Measurements from ENCODE around the gene SPATA6L.

DNA sequence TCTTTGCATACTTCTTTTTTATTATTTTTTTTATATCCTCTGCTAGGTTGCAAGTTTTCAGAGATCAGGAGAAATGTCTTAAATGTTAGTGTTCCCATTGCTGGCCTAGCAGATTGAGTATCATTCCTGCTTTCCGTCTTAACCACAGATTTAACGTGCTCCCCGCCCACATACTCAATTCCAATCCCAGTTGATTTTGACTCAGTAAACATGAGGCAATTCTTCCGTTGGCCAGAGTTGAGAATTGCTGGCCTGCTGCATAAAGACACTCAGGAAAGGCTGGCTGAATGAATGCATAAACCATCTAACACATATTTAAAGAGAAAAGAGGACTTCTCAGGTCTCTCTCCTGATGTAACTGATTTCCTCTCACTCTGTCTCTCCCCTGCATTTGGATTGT, 51.0 kb downstream of the SPATA6L start:
- TF ChIP-seq, protein P1, sequence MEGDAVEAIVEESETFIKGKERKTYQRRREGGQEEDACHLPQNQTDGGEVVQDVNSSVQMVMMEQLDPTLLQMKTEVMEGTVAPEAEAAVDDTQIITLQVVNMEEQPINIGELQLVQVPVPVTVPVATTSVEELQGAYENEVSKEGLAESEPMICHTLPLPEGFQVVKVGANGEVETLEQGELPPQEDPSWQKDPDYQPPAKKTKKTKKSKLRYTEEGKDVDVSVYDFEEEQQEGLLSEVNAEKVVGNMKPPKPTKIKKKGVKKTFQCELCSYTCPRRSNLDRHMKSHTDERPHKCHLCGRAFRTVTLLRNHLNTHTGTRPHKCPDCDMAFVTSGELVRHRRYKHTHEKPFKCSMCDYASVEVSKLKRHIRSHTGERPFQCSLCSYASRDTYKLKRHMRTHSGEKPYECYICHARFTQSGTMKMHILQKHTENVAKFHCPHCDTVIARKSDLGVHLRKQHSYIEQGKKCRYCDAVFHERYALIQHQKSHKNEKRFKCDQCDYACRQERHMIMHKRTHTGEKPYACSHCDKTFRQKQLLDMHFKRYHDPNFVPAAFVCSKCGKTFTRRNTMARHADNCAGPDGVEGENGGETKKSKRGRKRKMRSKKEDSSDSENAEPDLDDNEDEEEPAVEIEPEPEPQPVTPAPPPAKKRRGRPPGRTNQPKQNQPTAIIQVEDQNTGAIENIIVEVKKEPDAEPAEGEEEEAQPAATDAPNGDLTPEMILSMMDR (conservative IDR thresholded peaks at IDR 0.05; ENCODE audit: low read depth, low read length) = no peak
- TF ChIP-seq CEBPB (IDR thresholded peaks at IDR 0.05; ENCODE audit: low read depth, low read length) (peak; percentile 44), FOS (IDR thresholded peaks at IDR 0.05; ENCODE audit: low read depth, low read length) (no peak), RCOR1 (IDR thresholded peaks at IDR 0.05; ENCODE audit: insufficient replicate concordance, low read length) (no peak)
